Cardiac fibroblast (primary cell): ENCODE results near the gene NUB1.
A peak's percentile ranks its signal among the peaks of the same experiment; 100 is the strongest.

ENCODE experiments used
- DNase-seq, 2 donors: peaks; one replicate each; pipeline versions ENCODE4 v3.0.0 to v3.0.0-alpha.2; 2010; ENCODE audit warnings: low read depth in 2 of 2
- H3K4me3 ChIP-seq, 2 donors: replicated peaks in 1 of 2; 1 replicate in 1 of 2; 2 replicates in 1 of 2; pipeline ENCODE4 v1.5.1; 2011; ENCODE audit warnings: low read depth in 2 of 2, low read length in 2 of 2, mild to moderate bottlenecking in 2 of 2, moderate library complexity in 1 of 2
- TF ChIP-seq, protein P1 (sequence below): IDR thresholded peaks from one replicate; pipeline ENCODE4 v1.5.1; 2011; ENCODE audit warnings: low read depth, mild to moderate bottlenecking, low read length, inconsistent platforms

Gene NUB1

DNA sequence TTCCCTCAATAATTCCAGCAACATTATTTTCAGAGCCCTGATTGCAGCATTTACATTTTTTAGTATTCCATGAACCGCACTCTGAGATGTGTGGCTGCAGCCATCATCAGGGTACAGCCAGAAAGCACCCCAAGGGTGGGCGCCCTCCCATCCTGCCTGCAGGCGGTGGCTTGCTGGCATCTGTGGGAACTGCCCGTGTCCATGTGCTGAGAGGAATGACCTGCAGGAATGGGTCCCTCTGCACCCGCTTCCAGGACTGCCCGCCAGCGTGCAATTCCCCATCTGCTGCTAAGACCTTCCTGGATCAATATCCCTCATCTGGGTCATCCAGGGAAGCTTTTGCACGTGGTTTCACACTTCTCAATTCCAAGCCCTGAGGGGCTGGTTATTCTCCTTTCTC is 32.8 kb upstream of the NUB1 start:
- no peak for DNase-seq
- H3K4me3 ChIP-seq = no peak overlapping the region
- TF ChIP-seq, protein P1, sequence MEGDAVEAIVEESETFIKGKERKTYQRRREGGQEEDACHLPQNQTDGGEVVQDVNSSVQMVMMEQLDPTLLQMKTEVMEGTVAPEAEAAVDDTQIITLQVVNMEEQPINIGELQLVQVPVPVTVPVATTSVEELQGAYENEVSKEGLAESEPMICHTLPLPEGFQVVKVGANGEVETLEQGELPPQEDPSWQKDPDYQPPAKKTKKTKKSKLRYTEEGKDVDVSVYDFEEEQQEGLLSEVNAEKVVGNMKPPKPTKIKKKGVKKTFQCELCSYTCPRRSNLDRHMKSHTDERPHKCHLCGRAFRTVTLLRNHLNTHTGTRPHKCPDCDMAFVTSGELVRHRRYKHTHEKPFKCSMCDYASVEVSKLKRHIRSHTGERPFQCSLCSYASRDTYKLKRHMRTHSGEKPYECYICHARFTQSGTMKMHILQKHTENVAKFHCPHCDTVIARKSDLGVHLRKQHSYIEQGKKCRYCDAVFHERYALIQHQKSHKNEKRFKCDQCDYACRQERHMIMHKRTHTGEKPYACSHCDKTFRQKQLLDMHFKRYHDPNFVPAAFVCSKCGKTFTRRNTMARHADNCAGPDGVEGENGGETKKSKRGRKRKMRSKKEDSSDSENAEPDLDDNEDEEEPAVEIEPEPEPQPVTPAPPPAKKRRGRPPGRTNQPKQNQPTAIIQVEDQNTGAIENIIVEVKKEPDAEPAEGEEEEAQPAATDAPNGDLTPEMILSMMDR = no peak

DNA sequence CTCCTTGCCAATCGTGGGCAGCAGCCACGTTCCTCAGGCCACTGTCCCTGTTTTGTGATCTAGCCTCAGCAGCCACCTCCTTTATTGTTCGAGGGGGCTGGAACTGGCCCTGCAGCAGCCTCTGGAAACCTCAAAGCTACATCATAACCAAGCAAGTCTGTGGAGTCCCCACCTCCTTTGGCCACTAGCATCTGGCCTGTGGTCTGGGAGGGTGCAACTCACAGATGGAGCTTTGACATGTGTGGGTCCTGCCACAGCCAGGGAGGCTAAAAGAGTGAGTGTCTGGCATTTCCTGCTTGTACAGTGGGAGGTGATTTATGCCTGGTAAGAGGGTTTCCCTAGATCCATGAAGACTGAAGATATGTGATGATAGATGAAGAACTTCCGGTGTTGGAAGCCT is 32.3 kb upstream of the NUB1 start:
- TF ChIP-seq, protein P1 = no peak
- DNase-seq = peak; percentile 31 to 78

DNA sequence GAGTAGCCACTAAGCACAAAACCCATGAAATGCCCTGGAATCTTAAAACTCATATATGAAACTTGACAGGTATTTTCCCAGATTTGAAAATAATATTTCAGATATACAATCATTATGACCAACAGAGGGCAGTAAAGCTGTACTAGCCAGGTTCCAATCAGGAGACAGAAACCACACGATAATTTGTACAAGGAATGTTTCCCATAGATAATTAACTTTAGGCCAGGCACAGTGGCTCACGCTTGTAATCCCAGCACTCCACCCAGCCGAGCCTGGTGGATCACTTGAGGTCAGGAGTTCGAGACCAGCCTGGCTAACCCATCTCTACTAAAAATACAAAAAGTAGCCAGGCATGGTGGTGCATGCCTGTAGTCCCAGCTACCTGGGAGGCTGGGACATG is 31.0 kb upstream of the NUB1 start:
- TF ChIP-seq, protein P1 = peak; percentile 50

More for the DNA sequence above, 32.3 kb upstream of the NUB1 start:
- H3K4me3 ChIP-seq = no peak overlapping the region

DNA sequence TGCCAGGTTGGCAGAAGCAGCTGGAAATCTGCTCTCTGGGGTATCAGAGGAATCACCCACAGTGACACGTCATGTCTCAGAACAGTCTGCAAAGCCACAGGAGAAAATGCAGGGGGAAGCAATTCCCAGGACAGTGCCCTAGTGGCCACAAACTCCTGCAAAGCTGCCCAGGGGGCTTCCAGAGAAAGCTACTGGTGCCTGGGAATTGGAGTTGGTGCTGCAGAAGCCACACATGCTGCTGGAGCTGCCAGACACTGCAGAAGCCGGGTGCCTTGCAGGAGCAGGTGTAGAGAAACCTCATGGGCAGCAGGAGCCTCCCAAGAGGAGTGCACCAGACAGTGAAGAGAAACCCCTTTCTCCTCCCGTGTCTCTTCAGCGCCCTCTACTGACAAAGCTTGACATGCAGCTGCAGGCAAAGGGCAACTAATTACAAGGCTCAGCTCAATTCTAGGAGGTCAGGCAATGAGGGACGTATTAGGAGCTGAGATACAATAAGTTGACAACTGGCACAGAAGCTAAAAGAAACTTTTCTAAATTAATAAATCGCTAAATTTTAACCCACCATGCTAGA is 30.2 kb upstream of the NUB1 start:
- DNase-seq = peak in 1 of 2 donors; percentile 21
- no peak overlapping the region for H3K4me3 ChIP-seq
- TF ChIP-seq, protein P1 = peak; percentile 14

More for the DNA sequence above, 31.0 kb upstream of the NUB1 start:
- peak; percentile 35 to 38 for DNase-seq
- no peak overlapping the region for H3K4me3 ChIP-seq

DNA sequence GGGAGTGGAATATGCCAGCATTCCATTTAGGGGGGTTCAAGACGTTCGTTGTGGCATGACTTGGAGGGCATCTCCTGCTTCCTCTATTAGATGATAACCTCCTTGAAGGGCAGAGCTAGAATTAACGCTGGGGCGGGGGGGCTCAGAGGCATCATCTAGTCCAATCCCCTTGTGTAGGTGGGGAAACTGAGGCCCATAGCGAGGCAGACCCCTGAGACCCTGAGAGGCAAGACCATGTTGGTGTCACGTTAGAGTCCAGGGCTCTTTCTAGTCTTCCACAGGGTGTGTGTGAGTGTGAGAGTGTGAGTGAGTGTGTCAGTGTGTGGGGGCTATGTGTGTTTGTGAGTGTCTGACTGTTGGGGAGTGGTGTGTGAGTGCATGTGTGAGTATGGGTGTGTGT is 29.3 kb upstream of the NUB1 start:
- DNase-seq = no peak
- H3K4me3 ChIP-seq = no peak overlapping the region
- TF ChIP-seq, protein P1 = no peak

DNA sequence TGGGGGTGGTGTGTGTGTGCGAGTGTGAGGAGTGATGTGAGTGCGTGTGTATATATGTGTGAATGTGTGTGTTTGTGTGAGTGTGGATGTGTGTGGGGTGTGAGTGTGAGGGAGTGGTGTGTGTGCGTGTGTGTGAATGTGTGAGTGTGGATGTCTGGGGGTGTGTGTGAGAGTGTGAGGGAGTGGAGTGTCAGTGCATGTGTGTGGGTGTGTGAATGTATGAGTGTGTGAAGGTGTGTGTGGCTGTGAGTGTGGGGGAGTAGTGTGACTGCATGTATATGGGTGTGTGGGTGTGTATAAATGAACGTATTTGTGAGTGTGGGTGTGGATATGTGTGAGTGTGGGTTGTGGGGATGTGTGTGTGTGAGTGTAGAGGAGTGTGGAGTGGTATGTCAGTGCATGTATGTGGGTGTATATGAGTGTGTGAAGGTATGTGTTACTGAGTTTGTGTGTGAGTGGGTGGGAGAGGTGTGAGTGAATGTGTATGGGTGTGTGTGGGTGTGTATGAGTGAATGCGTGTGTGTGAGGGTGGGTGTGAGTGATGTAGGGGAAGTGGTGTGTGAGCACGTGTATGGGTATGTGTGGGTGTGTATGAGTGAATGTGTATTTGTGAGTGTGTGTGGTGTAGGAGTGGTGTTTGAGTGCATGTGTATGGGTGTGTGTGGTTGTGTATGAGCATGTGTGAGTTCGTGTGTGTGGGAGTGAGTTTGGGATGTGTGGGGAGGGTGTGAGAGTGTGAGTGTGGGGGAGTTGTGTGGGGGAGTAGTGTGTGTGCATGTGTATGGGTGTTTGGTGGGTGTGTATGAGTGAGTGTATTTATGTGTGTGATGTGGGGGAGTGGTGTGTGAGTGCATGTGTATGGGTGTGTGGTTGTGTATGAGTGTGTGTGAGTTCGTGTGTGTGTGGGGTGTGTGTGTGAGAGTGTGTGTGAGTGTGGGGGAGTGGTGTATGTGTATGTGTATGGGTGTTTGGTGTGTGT is 28.5 kb upstream of the NUB1 start:
- no peak for DNase-seq
- TF ChIP-seq, protein P1 = no peak
- H3K4me3 ChIP-seq = no peak overlapping the region
